Mucosa of descending colon (tissue), 3 donors: ENCODE results near the gene ZCCHC18. TPM values are rescaled to one million over a fixed set of nuclear protein-coding genes. Genes with fewer than 3 reads are reported as not detected.
"Not testable (repeated sequence)": the region's sequence is repeated elsewhere in the genome, so short reads cannot be mapped to it uniquely, and the experiment has no call there.

Experiments used
- ATAC-seq: fragments of 200-7000 bp; cut with Tn5 transposase; one replicate; pipeline ENCODE4 v1.9.1; 2020; ENCODE audit warnings: mild to moderate bottlenecking, moderate library complexity
- DNase-seq, 3 donors: peaks; one replicate each; pipeline ENCODE4 v3.0.0-alpha.2; 2020
- H3K36me3 ChIP-seq: fragments of 200-600 bp; one replicate; pipeline ENCODE4 v1.8.0; 2021; ENCODE audit warnings: low read depth, mild to moderate bottlenecking
- H3K4me1 ChIP-seq: fragments of 200-600 bp; one replicate; pipeline ENCODE4 v1.8.0; 2021; ENCODE audit warnings: low read depth, mild to moderate bottlenecking
- H3K4me3 ChIP-seq: fragments of 200-600 bp; one replicate; pipeline ENCODE4 v1.8.0; 2021; ENCODE audit warnings: mild to moderate bottlenecking
- H3K9me3 ChIP-seq: fragments of 200-600 bp; one replicate; pipeline ENCODE4 v1.8.0; 2021; ENCODE audit warnings: mild to moderate bottlenecking
- intact Hi-C, 2 donors: fragments of 100-400 bp; cut with DNase I in 1 of 2; cut with micrococcal nuclease in 1 of 2; formaldehyde crosslinking; loops; one replicate each; pipeline versions ENCODE4 v1.11.0 to v1.11.1; 2022; cut with DNase I, micrococcal nuclease
- total RNA-seq, 3 donors: library from RNA; stranded (reverse); fragmentation: NEBNext Ultra II Directional in 2 of 3; extraction: Animal tissue kit (Norgen Biotek cat#: 25700) in 2 of 3; gene quantifications; one replicate each; pipeline versions ENCODE4 v1.2.1 to v1.2.4, GENCODE V29; 2021 to 2023
- TF ChIP-seq, protein P1 (sequence below): fragments of 200-600 bp; IDR thresholded peaks from one replicate; pipeline ENCODE4 v1.8.0; 2022; ENCODE audit warnings: antibody characterized with exemption, mild to moderate bottlenecking
- donor health status: DM: no; HTN: no; CAD: no; lungs with moderate emphysema.
- donor health status: DM: no; HTN: no; CAD: no.
- donor health status: DM: no; HTN: yes; CAD: no.

Gene ZCCHC18
- total RNA-seq, 3 donors from 2014 or later: 0.14 to 1.0 (median 0.55) TPM

DNA sequence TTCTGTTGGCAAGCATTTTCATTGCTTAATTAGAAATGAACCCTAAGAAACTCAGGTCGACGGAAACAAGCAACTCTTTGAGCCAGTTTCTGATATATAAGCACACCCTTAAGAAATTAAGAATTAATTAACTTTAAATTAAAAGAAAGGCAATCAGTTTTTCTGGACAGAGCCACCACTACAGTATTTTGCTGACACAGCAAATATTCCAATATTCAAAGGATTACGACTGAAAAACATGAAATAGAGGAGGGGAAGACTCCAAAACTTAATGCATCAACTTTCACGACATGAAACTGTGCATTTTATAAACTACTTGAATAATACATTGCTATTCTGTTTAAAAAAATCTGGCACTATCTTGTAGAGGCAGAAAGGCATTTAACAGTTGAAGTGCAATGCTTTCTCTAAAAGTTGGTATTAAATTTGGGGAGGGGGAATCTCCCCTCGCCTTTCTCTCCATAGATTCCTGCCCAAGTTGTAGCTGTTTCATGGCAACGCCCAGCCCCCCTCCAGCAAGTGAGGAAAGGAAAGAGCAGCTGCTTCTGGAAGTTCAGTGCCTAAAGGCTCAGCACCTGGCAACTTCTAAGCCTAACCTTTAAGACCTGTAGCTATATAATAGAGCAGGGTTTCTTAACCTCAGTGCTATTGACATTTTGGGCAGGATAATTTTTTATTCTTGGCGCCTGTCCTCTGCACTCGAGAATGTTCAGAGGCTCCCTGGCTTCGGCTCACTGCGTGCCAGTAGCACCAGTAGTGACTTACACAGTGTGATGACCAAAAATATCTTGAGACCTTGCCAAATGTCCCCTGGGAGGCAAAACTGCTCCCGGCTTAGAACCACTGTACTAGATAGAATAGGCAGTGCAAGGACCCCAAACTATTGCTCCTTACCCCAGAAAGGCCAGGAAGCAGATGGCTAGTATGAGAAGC lies 6.7 kb upstream of the ZCCHC18 start:
- Histone ChIP-seq H3K36me3 (no peaks in the 10 kb centered on the region), H3K9me3 (no peaks in the 10 kb centered on the region), H3K4me3 (no peak overlapping the region), H3K4me1 (no peaks in the 10 kb centered on the region)
- intact Hi-C loops: no loop called here
- ATAC-seq (no peak), DNase-seq (no peak)
- TF ChIP-seq, protein P1, sequence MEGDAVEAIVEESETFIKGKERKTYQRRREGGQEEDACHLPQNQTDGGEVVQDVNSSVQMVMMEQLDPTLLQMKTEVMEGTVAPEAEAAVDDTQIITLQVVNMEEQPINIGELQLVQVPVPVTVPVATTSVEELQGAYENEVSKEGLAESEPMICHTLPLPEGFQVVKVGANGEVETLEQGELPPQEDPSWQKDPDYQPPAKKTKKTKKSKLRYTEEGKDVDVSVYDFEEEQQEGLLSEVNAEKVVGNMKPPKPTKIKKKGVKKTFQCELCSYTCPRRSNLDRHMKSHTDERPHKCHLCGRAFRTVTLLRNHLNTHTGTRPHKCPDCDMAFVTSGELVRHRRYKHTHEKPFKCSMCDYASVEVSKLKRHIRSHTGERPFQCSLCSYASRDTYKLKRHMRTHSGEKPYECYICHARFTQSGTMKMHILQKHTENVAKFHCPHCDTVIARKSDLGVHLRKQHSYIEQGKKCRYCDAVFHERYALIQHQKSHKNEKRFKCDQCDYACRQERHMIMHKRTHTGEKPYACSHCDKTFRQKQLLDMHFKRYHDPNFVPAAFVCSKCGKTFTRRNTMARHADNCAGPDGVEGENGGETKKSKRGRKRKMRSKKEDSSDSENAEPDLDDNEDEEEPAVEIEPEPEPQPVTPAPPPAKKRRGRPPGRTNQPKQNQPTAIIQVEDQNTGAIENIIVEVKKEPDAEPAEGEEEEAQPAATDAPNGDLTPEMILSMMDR: no peak

DNA sequence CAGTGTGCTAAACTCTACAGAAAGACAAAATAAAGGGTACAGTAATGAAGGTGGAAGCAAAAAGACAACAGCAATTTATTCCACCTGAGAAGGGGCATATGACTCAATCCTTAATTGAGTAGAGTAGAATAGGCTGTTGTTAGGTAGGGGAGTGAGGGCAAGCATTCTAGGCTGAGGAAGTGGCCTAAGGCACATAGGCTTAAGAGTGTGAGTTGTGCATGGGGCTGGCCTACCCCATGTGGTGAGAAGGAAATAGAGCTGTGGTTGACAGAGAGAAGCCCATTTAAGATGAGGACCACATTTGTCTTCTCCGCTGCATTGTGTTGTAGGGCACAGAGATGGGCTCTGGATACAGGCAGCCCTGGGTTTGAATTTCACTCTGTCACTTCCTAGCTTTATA lies 3.4 kb upstream of the ZCCHC18 start:
- DNase-seq (no peak), ATAC-seq (peak; percentile 8)
- no peaks in the 10 kb centered on the region for H3K36me3 ChIP-seq
- no peaks in the 10 kb centered on the region for H3K4me1 ChIP-seq
- TF ChIP-seq, protein P1: no peak
- H3K9me3 ChIP-seq: no peaks in the 10 kb centered on the region
- intact Hi-C loops: no loop called here
- H3K4me3 ChIP-seq: no peak overlapping the region

DNA sequence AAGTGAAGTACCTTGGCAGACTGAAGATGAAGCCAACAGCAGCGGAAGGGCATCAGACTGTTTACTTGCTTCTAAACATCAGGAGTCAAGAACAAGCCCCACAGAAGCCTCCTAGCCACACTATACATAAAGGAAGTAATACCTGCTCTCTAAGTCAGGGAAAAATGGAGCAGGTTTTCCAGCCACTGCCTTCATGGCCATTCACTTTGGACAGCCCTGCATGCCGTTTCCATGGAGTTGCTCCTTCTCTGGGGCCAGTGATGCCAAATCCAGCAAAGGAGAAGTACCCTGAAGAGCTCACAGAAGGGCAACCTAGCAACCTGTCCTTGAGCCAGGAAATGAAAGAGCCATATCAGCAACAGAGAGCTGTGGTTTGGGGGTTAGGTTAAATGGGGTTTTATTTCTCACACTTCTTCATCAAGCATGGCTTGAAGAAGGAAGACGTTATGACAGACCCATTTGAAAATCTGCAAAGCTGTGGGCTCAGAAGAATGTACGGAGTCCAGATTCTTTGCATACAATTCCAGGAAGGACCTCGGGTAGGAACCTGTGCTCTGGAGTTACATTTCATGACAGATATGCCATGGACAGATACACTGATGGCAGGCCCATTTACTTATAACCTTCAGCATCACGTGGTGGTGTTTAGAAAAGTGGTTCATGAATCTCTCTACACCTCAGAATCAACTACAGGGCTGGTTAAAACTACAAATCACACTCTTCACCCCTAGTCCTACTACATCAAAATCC lies 1.7 kb upstream of the ZCCHC18 start:
- H3K9me3 ChIP-seq, intact Hi-C loops, H3K36me3 ChIP-seq, H3K4me3 ChIP-seq, H3K4me1 ChIP-seq, DNase-seq: not testable (repeated sequence)
- ATAC-seq: peak; percentile 17

DNA sequence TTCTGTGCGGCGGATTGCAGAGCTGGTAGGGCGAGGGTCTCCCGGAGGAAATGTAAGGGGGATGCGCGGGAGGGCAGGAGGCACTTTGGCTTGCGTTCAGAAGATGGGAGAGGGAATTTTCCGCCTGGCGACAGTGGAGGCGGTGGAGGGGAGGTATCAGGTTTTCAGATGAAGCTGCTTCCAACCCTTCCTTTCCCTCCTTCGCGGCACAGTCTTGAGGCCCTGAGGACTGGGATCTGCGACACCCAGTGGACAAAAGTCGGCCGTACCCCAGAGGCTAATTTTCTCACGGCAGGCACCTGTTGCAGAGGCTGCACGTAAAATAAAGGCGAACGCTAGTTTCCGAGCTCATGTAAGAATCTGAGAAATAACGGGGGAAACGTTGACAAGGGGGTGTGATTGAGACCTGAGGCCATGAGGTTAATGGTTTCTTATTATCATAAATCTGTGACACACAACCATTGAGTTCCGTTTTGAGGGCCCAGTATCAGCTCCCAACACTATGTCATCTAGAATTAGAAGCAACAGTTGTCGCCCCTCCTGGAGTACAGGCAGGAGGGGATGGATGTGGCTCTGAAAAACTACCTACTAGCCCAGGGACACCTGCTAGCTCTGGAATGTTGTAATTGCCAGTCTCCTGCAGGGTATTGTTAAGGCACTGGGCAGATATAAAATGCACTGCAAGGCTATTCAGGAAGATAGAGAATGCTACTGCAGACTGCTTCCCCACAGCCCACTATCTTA lies 1.1 kb downstream of the ZCCHC18 start:
- intact Hi-C loops: no loop called here
- no peaks in the 10 kb centered on the region for H3K36me3 ChIP-seq
- TF ChIP-seq, protein P1: peak; percentile 26
- ATAC-seq (peak; percentile 70), DNase-seq (peak in 2 of 3 donors; percentile 53 to 59)
- no peaks in the 10 kb centered on the region for H3K9me3 ChIP-seq
- no peak overlapping the region for H3K4me3 ChIP-seq
- H3K4me1 ChIP-seq: no peaks in the 10 kb centered on the region

DNA sequence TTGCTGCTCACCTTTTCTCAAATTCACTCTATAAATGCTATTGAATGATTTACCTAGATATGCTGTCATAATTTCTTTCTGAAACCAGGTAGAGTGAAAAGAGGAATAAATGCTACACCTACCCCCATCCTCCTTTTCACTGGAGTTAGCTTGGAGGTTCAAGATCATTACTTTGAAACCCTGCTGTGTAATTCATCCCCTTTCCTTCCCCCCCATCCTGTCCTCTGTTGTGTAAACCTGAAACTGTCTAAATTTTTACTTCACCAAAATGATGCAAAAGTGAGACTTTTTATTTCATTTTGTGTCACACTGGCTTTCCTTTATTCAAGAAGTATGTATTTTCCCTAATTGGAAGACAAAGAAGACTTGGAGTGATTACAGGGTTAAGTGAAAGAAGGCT lies 5.4 kb downstream of the ZCCHC18 start:
- TF ChIP-seq, protein P1: no peak
- DNase-seq (no peak), ATAC-seq (no peak)
- intact Hi-C loops: no loop called here
- H3K4me1 ChIP-seq: no peaks in the 10 kb centered on the region
- no peak overlapping the region for H3K4me3 ChIP-seq
- H3K36me3 ChIP-seq: no peaks in the 10 kb centered on the region
- no peaks in the 10 kb centered on the region for H3K9me3 ChIP-seq
